Epithelial cell of alveolus of lung (primary cell): ENCODE measurements around the gene CCDC89. TPM values are rescaled to one million over a fixed set of nuclear protein-coding genes. Genes with fewer than 3 reads are reported as not detected.

Experiments
- total RNA-seq: library from RNA; depleted of rRNA; stranded (reverse); fragments of >200 nt; gene quantifications from 2 replicates; pipeline ENCODE4 v1.2.1, GENCODE V29; 2015

Gene CCDC89
- 2.7 and 2.8 TPM in 2 replicates for total RNA-seq

GRCh38 chr11:85685820-85686459 is at the start of gene CCDC89:
TSS of gene CCDC89 (minus strand) at chr11:85686195. CDS start at chr11:85686130, 65 bp downstream.

GRCh38 chr11:85664615-85665481 is 21.1 kb downstream of the CCDC89 start, which contains the start of gene CREBZF:
TSS of gene CREBZF (minus strand) at chr11:85665129. CDS start at chr11:85664875, 254 bp downstream.

GRCh38 chr11:85647604-85648299 is 38.2 kb downstream of the CCDC89 start, which contains the start of gene TMEM126A:
TSS of gene TMEM126A (plus strand) at chr11:85647967. CDS start at chr11:85650256, 2,289 bp downstream.

Other genes starting within 250 kb of the CCDC89 start
- gene DLG2, start 58.9 kb downstream of the CCDC89 start, total RNA-seq: 0.26 and 1.6 TPM in 2 replicates
- 38.3 and 58.6 TPM in 2 replicates for gene TMEM126B, start 57.6 kb downstream of the CCDC89 start, total RNA-seq
- gene TMEM126A, start 38.2 kb downstream of the CCDC89 start, total RNA-seq: 18.8 and 42.4 TPM in 2 replicates
- 18.5 and 26.9 TPM in 2 replicates for gene CREBZF, start 21.1 kb downstream of the CCDC89 start, total RNA-seq
- gene SYTL2, start 124.9 kb upstream of the CCDC89 start, total RNA-seq: 11.0 and 18.5 TPM in 2 replicates
- not detected in 2 replicates for gene CCDC83, start 169.2 kb upstream of the CCDC89 start, total RNA-seq